HG02798 (cell line): ENCODE data around the gene MORN5.

Source experiments
- ATAC-seq: cut with Tn5 transposase; IDR thresholded peaks from one replicate; pipeline ENCODE4 v1.9.1; 2021; ENCODE audit warnings: mild to moderate bottlenecking; ENCODE audit not compliant: unreplicated experiment, poor library complexity

Gene MORN5

DNA sequence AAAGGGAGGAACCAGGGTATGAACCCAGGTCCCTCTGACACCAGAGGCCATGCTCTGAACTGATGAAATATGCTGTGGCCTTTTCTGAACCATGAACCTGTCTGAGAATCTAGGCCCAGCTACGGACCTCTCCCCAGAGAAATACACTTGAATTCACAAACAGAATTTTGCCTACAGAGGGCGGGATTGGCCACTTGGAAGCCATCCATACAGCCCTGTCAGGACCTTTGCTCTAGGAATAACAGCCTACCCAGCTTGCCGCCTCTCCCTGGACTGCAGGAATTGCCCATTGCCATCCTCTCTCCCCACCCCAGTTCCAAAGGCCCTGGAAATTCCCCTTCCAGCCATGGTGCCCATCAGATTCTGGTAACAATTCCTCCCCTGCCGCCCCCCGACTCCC, 26.6 kb downstream of the MORN5 start:
- ATAC-seq: no peak

DNA sequence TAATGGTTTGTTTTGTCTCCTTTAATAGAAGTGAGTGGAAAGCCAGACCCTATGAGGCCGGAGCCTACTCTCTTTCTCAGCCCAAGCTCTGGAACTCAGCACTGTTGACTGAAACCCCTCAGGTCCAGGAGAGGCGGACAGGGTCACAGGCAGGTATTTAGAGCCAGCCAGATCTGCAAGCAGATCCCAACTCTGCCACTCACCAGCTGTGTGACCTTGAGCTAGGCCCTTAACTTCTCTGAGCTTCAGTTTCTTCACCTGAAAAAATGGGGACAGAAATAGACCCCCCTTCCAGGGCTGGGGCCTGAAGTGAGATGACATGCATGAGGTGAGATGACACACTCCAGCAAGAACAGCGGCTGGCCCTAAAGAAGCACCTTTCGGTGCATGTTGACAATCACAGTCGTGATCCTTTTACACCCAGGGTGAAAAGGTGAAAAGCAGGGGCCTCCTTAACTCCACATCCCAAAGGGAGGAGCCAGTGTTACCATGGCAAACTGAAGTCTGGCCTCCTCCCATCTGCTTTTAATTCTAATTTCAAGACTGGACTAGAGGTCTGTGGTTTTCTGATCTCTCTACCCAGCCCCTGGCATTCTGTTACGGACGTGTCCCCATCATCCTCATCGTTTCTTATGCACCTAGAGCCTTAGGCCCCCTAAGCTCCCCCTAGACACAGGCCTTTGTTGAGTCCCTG, 27.2 kb downstream of the MORN5 start:
- no peak for ATAC-seq

DNA sequence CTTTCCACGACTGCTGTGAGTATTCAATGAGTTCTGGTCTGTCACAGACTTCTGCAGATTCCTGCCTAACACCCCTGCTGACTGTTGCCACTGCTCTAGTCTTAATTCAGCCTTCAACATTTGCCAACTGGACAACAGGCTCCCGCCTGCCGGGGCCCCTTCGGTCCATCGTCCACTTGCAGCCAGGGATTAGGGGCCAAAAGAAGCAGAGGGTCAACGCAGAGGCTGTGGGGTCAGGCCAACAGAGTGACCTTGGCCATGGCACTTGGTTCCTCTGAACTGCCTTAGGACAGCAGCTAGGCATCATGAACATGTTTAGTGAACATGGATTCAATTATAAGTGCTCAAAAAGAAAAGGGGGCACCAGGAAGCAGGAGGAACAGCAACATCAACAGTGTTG, 28.7 kb downstream of the MORN5 start:
- no peak for ATAC-seq

DNA sequence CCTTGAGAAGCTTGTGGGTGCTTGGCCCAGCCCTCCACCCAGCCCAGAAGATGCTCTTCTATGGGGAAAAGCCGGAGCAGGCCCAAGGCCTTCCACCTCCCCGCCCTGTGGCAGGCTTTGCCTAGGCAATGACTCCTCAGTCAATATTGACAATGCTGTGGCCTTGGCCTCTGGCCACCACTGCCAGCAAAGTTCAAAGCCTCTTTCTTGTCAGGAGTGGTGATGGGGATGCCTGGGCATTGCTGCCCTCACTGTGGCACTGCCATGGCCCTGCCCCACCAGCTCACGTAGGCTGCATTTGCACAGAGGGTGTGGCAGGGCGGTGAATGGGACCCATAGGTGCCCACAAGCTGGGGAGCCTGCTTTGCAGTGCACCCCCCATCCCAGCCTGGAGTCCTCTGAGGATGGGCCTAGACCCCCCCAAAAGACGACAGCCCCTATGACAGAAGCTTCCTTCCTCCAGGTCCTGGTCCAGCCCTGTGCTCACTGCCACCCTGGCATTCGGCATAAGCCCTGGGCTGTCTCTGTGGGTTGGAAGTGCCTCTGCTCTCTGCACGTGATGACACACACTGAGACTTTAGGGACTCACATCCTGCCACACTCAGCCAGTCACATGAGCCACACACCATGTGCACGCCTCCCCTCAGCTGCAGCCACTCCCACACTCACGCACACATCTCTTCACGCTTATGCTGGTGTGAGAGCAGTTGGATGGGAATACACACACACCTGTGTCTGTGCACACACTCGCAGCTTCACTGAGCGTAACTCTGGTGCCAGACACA, 31.1 kb downstream of the MORN5 start:
- no peak for ATAC-seq

DNA sequence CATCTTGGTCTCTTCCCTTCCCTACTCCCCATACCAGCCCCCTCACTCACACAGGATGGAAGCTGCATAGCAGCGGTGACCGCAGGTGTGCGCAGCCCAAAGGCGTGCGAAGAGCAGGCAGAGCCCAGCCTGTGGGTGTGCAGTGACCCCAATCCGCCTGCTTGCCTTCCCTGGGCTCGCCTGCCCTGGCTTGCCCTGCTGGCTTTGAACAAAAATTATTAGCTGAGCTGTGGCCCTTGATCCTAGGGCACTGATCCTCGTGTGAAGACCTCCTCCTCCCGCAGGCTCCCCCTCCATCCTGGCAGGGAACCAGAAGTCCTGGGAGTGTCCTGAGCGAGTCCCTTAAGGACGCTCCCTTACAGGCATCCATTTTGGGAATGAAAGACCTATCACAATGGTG, 31.9 kb downstream of the MORN5 start:
- ATAC-seq: no peak

DNA sequence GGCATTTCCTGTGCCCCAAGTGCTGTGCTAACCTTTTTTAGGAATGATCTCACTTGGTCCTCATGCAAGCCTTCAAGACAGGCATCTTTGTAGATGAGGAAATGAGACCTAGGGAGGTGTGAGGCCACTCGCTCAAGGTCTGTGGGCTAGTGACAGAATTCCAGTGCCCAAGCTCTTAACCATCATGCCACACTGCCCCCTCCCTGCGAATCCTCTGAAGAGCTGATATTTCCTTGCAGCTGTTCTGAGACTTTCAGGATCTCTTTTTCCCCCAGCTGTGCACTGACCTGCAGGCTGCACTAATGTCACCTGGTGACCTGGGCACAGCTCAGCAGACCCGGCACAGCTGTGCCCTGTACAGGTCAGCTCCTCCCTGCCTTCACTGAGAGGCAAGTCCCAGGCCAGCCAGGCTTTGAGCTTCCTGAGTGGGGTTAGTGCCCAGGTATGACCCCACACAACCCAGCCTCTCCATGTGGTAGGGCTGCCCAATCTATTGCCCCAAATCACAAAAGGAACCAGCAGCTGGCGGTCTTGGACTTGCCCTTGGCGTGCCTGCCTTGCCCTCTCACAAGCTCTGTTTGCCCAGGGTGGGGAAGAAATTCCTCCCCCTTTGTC, 32.7 kb downstream of the MORN5 start:
- no peak for ATAC-seq

DNA sequence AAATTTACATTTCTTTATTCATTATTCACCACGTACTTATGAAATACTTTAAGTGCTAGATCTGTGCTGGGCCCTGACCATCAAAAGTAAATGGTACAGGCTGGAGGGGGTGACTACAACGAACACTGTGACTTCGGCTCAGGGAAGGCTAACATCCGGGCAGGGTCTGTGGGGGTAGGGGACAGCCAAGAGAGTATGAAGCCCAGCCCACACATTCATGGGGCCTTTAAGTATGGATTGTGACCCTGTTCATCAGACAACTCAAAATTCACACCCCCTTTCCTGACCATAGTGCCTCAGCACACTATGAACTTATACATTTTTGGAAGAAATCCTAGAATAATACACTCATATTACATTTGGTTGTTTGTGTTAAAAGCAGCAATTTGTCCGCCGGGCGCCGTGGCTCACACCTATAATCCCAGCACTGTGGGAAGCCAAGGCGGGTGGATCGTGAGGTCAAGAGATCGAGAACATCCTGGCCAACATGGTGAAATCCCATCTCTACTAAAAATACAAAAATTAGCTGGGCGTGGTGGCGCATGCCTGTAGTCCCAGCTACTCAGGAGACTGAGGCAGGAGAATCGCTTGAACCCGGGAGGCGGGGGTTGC, 33.3 kb downstream of the MORN5 start:
- ATAC-seq: no peak

DNA sequence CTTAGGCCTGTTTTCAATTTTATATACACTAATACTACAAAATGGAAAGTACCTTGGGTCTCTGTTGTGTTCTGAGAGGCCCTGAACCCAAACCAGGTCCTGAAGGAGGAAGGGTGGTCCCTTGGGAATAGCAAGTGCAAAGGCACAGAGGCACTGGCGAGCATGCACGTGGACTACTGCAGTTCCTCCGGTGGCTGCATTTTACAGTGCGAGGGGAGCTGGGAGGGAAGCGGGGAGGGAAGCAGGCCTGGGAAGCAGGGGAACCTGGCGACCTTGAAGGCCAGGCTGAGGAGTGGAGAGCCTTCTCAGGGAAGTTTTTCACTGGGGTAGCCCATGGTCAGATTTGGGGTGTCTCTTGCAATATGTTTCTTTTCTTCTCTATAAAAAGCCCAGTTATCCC, 33.9 kb downstream of the MORN5 start:
- no peak for ATAC-seq

DNA sequence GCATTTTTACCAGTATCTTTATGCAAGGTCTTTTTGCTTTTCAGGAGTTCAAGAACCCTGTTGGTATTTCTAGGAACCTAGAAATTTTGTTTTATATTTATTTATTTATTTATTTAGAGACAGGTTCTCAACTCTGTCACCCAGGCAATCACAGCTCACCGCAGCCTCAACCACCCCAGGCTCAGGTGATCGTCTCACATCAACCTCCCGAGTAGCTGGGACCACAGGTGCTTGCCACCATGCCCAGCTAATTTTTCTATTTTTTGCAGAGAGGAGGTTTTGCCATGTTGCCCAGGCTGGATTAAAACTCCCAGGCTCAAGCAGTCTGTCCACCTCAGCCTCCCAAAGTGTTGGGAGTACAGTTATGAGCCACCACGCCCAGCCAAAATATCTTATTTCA, 36.2 kb downstream of the MORN5 start:
- ATAC-seq: no peak

DNA sequence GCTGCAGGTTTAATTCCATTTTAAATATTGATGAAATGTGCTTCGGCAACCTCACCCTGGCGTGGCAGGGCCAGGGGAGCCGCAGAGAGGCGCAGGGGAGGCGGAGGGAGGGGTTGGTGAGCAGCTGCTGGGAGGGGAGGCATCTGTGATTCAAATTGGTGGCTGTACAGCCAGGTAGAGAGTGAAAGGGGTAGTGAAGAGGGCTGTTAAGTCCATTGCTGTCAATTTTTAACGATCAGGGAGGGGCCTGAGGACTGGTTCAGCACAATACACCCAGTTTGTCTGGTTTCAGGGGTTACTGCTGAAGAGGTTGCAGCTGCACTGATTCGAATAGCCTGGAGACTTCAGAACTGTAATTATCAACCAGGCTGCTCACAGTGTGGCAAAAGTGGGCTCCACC, 37.7 kb downstream of the MORN5 start:
- peak; percentile 57 for ATAC-seq

DNA sequence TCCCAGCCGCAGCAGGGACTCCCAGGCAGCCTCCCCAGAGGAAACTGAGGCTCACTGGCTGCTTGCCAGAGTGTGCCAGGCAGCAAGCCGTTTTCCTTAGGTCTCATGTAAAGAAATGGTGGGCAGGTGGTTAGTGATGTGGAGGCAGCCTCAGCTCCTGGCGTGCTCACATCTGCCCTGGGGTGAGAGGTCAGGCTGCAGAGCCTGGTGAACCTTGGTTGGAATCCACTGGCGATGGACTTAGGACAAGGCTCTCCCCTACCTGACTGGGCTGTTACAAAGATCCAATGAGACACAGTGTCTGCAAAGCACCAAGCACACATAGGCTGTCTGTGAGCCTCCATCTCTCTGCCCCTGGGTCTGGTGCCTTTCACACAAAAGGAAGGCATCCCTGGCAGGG, 38.2 kb downstream of the MORN5 start:
- no peak for ATAC-seq

DNA sequence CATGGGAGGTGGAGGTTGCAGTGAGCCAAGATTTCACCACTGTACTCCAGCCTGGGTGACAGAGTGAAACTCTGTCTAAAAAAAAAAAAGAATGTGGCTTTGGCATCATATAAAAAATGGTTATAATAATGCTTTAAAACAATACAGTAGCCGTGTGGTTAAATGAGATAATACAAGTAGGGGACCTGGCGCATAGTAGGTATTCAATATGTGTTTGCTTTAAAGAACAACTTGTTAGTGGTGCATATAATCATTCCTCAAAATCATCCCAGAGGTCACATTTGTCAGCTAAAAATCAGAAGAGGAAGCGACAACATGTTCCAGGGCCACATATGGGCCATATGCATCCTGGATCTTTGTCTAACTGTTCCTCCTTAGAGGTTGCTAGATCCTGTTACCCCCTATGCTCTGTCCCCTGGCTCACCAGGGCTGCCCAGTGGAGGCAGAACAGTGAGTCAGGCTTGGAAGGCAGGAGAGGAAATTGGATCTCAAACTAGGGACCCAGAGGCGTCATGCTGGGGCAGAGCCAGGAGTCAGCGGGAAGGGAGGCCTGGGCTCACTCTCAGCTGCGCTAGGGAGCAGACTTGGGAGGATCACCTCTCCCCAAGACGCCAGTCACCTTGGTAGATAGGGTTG, 41.4 kb downstream of the MORN5 start:
- no peak for ATAC-seq

DNA sequence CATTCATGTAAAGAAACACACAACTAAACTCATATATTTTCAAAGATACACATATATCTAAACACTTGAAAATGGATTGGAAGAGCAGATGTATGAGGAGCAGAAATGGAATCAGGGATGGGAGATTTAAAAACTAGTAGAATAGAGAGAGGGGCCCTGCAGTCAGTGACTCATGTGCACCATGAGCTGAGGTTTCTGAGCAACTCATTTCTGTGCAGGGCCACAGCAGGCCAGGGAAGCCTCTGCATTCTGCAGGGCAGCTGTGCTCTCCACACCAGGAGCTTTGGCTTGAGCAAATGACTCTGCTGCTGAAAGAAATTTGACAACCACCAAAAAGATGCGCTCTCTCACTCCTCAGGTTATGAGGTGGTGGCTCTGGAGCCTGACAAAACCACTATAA, 41.9 kb downstream of the MORN5 start:
- no peak for ATAC-seq

DNA sequence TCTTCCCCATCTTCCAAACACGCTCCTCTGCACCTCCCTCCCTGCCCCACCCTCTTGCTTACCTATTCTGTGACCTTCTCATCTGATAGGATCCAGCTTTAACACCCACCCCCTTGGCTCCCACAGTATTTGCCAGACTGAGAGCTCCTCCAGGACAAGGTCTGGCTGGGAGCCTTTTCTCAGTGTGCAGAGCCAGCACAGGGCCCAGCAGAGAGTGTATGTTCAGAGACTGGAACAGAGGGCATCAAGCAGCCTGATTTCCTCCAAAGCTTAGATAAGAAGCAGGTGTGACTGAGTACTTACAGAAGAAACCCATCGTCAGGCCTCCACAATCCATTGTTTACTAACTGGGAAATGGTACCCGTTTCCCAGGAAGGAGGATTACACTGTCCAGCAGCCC, 42.4 kb downstream of the MORN5 start:
- ATAC-seq: no peak

DNA sequence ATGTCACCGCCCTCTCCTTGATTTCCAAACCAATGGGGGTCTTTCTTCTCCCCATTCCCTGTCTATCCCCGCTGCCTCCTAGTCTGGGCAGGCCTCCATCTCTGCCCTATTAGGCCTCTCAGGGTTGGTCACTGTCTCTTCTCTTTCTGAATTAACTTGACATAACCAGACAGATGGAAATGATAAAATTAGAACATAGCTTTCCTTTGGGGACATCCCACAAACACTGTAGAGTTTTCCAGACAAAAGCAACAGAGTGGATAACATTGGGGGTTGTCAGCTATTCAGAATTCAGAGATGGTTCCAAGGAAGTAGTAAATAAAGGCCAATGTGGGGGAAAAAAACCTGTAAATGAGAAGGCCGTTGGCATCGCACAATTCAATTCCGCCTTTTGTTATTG, 44.3 kb downstream of the MORN5 start:
- no peak for ATAC-seq

DNA sequence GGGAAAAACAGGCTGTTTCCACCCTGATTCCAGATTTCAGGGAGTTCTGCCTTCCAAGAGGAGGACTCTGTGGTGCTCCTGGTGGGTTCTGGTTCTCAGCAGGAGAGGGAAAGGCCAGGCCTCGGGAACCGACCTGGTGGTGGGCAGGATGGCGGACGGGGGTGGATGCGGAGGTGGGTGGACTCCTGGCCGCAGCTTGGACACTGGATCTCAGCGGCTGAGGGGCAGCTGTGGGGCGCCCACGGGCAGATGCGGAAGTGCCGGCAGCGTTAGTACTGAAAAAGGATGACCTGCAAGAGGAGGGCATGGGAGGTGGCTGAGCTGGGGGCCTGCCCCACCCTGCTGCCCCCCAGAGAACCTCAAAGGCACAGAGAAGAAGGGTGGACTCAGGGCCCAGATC, 44.8 kb downstream of the MORN5 start:
- no peak for ATAC-seq

DNA sequence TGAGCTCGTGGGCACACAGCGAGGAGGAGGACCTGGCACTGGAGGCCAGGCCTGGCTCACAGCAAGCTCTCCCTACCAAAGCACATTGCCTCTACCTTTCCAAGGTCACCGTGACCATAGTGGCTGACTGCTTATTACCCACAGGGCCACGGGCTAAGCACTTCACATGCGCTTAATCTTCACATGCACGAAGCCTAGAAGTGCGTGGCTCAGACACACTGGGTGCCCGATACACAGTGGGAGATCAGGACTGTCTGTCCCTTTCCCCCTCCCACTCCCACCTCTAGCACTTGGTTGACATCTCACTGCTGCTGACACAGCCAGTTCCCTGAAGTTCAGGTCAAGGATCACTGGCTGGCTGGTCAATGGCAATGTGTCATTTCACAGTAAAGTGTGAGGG, 45.5 kb downstream of the MORN5 start:
- no peak for ATAC-seq

DNA sequence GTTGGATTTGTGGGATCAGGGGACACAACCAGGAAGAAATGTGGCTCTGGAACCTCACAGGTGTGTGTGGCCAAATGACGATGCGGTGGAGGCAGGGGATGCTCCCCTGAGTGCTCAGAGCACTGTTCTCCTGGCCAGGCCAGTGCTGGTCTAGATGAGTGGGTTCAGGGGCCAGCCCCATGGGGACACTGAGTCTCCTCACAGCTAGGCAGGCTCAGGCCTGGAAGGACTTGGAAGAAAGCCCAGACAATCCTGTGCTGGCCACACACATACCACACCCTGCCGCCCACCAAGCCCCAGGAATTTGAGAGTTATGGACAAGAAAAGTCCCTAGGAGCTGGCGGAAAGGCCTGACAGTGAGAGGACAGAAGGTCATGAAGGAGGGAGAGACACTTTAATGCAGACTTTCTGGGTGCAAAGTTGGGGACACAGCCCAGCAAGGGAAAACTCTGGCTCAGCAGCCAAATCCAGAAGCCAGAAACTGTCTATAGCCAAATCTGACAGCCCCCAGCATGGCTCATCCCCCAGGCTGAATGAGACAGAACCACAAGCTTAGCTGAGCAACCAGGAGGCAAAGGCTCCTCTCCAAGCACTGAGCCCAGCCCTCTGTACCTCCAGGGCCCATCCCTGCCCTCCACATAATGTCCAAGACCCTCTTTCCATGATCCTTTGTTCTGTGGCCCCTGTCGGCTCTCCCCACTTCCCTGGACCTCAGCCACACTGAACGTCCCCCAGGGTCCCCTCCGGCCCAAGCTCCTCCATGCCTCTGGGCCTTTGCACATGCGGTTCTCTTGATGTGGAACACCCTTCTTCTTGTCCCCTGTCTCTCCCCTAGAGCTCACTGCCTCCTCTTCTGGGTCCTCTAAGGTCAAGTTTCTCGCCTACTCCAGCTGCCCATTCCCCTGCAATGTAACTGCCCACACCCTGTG, 46.7 kb downstream of the MORN5 start:
- no peak for ATAC-seq

DNA sequence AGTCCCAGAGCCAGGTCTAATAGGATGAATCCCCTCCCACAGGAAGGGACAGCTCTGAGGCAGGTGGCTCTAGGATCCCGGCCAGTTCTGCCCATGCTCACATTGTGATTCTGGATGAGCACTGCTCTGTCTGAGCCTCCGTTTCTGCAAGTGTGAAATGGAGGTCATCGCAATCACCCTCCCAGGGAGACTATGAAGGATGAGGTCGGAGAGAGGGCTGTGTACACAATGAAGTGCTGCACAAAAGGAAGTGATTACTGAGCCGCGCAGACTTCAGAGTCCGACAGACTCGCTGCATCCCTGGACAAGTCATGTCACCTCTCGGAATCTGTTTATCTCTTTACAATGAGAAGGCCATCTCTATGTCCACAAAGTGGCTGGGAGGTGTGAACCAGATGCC, 47.4 kb downstream of the MORN5 start:
- no peak for ATAC-seq

DNA sequence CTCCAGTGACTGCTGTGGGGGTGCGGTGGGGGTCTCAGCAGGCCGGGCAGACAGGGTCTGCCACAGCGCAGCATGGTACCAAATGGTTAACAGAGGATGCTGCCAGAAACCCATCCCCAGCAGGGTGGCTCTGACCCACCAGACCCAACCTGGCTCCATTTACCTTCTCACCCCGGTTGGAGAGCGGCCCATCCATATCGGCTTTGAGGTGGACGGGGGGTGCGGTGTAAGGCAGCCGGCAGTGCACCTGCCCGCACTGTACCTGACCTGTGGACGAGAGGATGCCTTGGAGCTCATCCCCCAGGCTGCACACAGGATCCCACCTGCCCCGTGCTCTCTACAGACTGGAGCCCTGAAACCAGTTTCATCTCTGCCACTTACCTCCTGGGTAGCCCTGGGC, 49.7 kb downstream of the MORN5 start:
- no peak for ATAC-seq
